GM18519 (cell line): ENCODE results near the gene RRP1.

Source experiments
- ATAC-seq: cut with Tn5 transposase; IDR thresholded peaks from one replicate; pipeline ENCODE4 v1.9.1; 2021; ENCODE audit warnings: mild to moderate bottlenecking, moderate library complexity; ENCODE audit not compliant: unreplicated experiment, low FRiP score

RRP1 gene

DNA sequence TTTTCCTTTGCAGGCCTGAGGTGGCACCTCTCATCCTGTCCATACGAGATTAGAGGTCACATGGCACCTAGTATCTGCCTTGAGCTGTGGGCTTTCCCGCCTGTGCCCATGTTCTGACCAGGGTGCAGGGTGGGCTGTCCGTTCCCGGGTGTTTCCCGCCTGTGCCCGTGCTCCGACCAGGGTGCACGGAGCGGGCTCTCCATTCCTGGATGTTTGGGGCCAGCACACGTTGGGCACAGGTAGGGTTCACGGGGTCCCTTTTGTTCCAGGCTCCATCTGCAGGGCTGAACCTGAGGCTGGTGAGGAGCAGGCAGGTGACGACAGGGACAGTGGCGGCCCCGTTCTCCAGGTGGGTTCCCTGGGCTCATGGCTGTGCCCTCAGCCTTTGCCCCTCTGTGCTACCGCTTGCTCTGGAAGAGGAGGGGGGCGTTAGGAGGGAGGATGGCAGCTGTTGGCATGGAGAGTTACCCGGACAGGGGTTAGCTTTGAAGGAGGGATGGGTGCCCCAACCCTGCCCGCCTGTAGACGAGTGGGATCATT, 10.0 kb downstream of the RRP1 start:
- no peak for ATAC-seq

- ATAC-seq = no peak
These were observed 10.7 kb downstream of the RRP1 start for GRCh38 chr21:43800124-43800523.

- no peak for ATAC-seq
These were observed 11.2 kb downstream of the RRP1 start for GRCh38 chr21:43800566-43800965.

- no peak for ATAC-seq
These were observed 11.8 kb downstream of the RRP1 start for GRCh38 chr21:43801006-43801783.

DNA sequence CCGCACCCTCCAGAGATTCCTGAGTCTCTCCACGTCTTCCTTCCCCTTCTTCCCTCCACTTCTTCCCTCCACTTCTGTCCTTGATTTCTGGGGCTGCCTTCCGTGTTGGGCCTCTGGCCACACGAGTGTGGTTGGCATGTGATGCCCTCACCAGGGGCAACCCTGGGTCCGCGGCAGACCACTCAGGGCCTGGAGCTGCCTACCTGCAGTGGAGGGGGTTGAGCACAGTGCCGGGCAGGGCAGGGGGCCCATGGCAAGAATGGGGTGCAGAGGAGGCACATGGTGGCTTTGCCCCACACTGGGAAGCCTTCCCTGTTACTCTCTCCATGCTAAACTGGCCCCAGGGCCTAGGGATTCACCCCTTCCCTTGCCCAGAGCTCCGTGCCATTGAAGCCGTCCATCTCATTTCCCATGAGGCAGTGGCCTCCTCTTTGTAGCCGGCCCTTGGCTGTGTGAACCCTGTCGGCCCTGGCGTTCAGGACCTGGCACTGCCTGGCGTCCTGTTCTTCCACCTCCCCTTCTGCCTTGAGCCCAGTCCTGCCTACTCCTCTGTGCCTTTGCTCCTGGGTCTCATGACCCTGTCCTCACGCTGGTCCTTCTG, 13.4 kb downstream of the RRP1 start:
- no peak for ATAC-seq

GRCh38 chr21:43803558-43804300, 14.4 kb downstream of the RRP1 start:
- no peak for ATAC-seq

DNA sequence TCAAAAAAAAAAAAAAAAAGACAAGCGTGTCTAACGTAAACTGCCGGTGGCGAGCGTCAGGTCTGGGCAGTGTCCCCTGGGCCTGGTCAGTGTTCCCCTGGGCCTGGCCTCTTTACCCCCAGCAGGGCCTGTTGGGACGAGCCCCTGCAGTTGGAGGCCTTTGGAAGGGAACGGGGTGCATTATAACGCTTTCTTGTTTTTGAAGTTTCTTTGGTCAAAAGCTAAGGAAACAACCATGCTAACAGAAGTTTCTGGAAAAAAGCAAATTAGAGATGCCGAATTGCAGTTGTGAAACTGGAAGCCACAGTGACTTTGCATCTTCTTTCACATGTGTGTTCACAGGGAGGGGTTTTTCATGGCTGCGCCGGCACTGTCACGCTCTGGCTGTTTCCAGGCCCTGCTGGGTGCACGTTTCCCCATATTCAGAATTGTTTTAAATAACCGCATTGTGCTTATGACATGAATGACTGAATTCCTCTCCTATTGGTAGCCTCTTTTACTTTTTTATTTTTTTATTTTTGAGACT, 16.0 kb downstream of the RRP1 start:
- peak; percentile 74 for ATAC-seq

DNA sequence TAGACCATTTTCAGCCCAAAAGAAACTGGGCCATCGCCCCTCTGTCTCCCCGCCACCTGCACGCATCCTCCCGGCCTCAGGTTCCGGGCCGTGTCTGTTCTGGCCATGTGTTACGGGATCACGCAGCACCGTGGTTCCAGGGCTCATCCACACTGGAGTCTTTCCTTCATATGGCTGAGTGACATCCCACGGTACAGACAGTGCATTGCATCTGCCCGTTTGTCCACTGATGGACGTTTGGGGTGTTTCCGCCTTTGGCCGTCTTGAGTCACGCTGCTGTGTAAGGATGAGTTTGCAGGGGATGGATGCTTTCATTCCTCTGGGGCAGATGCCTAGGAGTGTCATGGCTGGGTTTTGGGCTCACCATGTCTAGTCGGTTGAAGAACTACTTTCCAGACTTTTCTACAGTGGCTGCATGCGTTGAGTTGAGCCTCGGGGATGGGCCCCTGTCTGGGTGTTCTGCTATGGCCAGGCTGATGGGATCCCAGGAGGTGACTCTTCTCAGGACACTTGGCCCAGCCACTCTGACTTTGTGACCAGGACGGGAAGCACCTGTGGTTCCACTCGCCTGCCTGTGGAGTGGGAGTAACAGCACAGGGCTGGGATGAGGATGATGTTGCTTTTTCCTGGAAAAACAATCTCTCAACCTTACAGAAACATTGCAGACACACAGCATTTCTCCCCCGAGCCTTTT, 16.8 kb downstream of the RRP1 start:
- ATAC-seq = no peak

- no peak for ATAC-seq
These were observed 19.0 kb downstream of the RRP1 start for GRCh38 chr21:43808367-43808766.

GRCh38 chr21:43808832-43809251, 19.5 kb downstream of the RRP1 start:
- ATAC-seq = no peak

- no peak for ATAC-seq
These were observed 20.0 kb downstream of the RRP1 start for GRCh38 chr21:43809346-43809799.

DNA sequence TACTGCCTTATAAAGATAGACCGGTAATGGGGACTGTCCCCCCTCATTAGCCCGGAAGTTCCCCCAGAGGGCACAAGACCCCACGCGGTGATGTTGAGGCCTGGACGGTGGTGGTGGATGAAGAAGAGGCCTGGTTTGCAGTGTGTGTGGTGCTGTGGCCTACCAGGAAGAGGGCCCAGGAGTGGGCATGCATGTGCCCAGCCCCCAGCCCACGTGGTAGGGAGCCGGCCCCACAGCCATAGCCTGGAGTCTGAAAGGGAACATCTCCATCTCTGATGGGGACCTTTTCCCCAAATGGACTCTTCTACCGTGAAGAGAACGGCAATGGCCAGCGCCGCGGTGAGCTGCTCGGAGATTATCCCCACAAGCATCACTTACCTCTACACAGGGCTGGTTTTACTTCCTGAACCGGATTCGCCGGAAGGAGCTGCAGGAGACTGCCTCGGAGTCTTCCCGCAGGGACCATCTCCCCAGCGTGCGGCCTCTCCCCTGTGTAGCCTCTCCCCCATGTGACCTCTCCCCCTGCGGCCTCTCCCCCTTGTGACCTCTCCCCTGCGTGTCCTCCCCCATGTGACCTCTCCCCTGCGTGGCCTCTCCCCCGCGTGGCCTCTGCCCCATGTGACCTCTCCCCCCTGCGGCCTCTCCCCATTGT, 20.6 kb downstream of the RRP1 start:
- no peak for ATAC-seq

DNA sequence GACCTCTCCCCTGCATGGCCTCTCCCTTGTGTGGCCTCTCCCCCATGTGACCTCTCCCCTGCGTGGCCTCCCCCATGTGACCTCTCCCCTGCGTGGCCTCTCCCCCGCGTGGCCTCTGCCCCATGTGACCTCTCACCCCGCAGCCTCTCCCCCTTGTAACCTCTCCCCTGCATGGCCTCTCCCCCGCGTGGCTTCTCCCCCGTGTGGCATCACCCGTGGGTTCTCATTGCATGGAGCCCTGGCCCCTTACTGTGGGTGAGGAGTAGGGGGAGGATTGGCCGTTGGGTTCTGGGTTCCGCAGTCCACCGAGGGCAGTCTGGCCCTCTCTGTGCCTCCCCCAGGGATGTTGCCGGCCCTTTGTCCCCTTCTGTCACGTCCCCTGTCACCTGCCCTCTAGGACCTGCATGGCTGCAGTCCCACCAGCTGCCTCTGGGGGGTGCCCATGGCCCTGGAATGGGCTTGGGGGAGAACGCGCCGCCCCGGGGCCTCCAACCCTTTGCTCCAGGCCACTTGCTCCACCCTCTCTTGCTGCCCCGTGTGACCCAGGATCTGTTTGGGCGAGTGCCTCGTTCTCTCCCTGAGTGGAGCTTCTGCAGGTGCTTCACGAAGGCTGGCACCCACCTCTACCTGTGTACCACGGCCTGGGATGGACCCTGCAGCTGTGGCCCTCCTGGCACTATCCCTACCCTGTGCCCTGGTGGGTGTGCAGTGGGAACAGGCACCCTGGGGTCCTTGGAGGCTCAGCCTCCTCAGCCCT, 21.3 kb downstream of the RRP1 start:
- ATAC-seq = peak; percentile 39

GRCh38 chr21:43811262-43812105, 22.1 kb downstream of the RRP1 start:
- ATAC-seq = no peak

- ATAC-seq = no peak
These were observed 22.9 kb downstream of the RRP1 start for GRCh38 chr21:43812139-43812821.

GRCh38 chr21:43812957-43813655, 23.7 kb downstream of the RRP1 start:
- no peak for ATAC-seq

GRCh38 chr21:43813656-43813980, 24.2 kb downstream of the RRP1 start:
- ATAC-seq = no peak
